Measurements from ENCODE around the gene JAKMIP1.

DNA sequence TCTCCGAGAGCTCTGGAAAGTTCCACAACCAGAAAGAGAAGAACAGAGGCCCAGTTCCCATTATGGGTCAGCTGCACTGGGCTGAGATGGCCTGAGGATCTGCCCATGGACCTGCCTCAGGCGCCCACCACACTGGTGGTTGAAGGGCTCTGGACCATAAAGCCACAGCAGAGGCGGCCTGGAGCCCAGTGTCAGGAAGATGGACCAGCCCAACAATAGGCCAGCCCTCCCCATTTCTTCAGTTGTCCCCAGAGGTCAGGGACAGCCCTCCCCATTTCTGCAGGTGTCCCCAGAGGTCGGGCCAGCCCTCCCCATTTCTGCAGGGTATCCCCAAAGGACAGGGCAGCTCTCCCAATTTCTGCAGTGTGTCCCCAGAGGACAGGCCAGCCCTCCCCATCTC lies 144.9 kb downstream of the JAKMIP1 start:
- TF ChIP-seq, protein P1, sequence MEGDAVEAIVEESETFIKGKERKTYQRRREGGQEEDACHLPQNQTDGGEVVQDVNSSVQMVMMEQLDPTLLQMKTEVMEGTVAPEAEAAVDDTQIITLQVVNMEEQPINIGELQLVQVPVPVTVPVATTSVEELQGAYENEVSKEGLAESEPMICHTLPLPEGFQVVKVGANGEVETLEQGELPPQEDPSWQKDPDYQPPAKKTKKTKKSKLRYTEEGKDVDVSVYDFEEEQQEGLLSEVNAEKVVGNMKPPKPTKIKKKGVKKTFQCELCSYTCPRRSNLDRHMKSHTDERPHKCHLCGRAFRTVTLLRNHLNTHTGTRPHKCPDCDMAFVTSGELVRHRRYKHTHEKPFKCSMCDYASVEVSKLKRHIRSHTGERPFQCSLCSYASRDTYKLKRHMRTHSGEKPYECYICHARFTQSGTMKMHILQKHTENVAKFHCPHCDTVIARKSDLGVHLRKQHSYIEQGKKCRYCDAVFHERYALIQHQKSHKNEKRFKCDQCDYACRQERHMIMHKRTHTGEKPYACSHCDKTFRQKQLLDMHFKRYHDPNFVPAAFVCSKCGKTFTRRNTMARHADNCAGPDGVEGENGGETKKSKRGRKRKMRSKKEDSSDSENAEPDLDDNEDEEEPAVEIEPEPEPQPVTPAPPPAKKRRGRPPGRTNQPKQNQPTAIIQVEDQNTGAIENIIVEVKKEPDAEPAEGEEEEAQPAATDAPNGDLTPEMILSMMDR (IDR thresholded peaks at IDR 0.05; ENCODE audit: low read depth, low read length, poor library complexity, severe bottlenecking): no peak
- TF ChIP-seq EZH2phosphoT487 (IDR thresholded peaks at IDR 0.05; ENCODE audit: borderline replicate concordance, low read length): no peak
